Psoas muscle (tissue), 8 donors: ENCODE results near the gene AOAH. TPM values are rescaled to one million over a fixed set of nuclear protein-coding genes. Genes with fewer than 3 reads are reported as not detected.
"Not testable (repeated sequence)": the region's sequence is repeated elsewhere in the genome, so short reads cannot be mapped to it uniquely, and the experiment has no call there.

Source experiments
- ATAC-seq, 4 donors: fragments of 200-7000 bp; cut with Tn5 transposase; one replicate each; pipeline ENCODE4 v1.9.1; 2020; ENCODE audit warnings: moderate library complexity in 3 of 4, mild to moderate bottlenecking in 2 of 4
- DNase-seq, 2 donors: peaks; one replicate each; pipeline ENCODE4 v3.0.0-alpha.2; 2020
- H3K27ac ChIP-seq: fragments of 200-600 bp; one replicate; pipeline ENCODE4 v1.8.0; 2022
- H3K27me3 ChIP-seq, 3 donors: fragments of 200-600 bp in 1 of 3; one replicate each; pipeline versions ENCODE4 v1.6.1 to v1.8.0; 2013 to 2022; ENCODE audit warnings: low read length in 2 of 3, mild to moderate bottlenecking in 2 of 3, moderate library complexity in 1 of 3; ENCODE audit not compliant: insufficient read depth in 3 of 3
- H3K36me3 ChIP-seq, 2 donors: fragments of 200-600 bp in 1 of 2; one replicate each; pipeline versions ENCODE4 v1.6.1 to v1.8.0; 2013 to 2022; ENCODE audit warnings: low read depth in 1 of 2, mild to moderate bottlenecking in 1 of 2, moderate library complexity in 1 of 2; ENCODE audit not compliant: insufficient read depth in 1 of 2
- H3K4me1 ChIP-seq: fragments of 200-600 bp; one replicate; pipeline ENCODE4 v1.8.0; 2022
- H3K4me3 ChIP-seq: fragments of 200-600 bp; one replicate; pipeline ENCODE4 v1.8.0; 2022; ENCODE audit warnings: mild to moderate bottlenecking
- H3K9me3 ChIP-seq: fragments of 200-600 bp; one replicate; pipeline ENCODE4 v1.8.0; 2022
- WGBS, 3 donors: extraction: QIAGEN DNeasy Blood & Tissue Kit; methylation state at CpG; one replicate each; pipeline versions ENCODE4 v1.1.6 to v1.1.7; 2013; 5-methylcytosine and 5-hydroxymethylcytosine counted together
- intact Hi-C, 2 donors: fragments of 100-400 bp; cut with DNase I; formaldehyde crosslinking; loops; one replicate each; pipeline versions ENCODE4 v1.11.0 to v1.14.2; 2022
- polyA plus RNA-seq, 3 donors: library from polyadenylated mRNA; stranded (reverse); fragments of 200-250 nt; gene quantifications; one replicate each; pipeline ENCODE4 v1.2.3, GENCODE V29; 2013
- total RNA-seq, 4 donors: library from RNA; stranded (reverse); fragmentation: NEBNext Ultra II Directional in 2 of 4; extraction: Animal tissue kit (Norgen Biotek cat#: 25700) in 2 of 4; gene quantifications; one replicate each; pipeline versions ENCODE4 v1.2.1 to v1.2.4, GENCODE V29; 2021 to 2023
- TF ChIP-seq, protein P1 (sequence below): fragments of 200-600 bp; IDR thresholded peaks from one replicate; pipeline ENCODE4 v1.8.0; 2022; ENCODE audit warnings: antibody characterized with exemption
- donor health status: healthy with polysubstance abuse.
- donor health status: DM: no; HTN: no; CAD: no; lungs with moderate emphysema.
- donor health status: Bipolar disorder and iron deficiency.
- donor health status: healthy.
- donor health status: DM: yes; HTN: yes; CAD: no.
- donor health status: DM: no; HTN: no; CAD: no.
- donor health status: DM: no; HTN: no; CAD: no.
- donor health status: DM: yes; HTN: yes; CAD: no.

The AOAH gene
- total and polyA plus RNA-seq, 7 donors: 0.04 to 2.1 (median 0.83) TPM

DNA sequence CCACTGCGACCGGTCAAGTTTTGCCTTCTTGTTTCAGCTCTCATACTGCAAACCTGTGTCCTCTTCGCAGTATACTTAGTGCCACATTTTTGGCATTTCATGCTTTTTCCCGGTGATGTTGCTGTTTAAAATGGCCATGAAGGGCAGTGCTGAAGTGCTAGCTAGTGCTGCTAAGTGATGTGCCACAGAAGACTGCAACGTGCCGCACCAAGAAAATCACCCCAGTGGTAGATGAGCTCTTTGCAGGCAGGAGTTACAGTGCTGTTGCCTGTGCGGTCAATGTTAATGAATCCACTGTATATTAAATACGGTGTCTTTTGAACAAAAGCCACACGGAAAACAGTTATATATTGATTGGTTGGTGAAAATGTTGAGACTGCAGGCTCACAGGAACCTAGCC is 214.3 kb downstream of the AOAH start:
- intact Hi-C loops: no loop called here
- Histone ChIP-seq H3K9me3 (no peaks in the 10 kb centered on the region), H3K27me3 (no peaks in the 10 kb centered on the region), H3K4me1 (no peaks in the 10 kb centered on the region), H3K36me3 (no peaks in the 10 kb centered on the region), H3K27ac (no peak overlapping the region), H3K4me3 (no peak overlapping the region)
- WGBS, 3 donors: 66 to 76% (median 71%) methylated on average over 9 of the region's 9 CpGs
- DNase-seq (no peak), ATAC-seq (no peak)
- TF ChIP-seq, protein P1, sequence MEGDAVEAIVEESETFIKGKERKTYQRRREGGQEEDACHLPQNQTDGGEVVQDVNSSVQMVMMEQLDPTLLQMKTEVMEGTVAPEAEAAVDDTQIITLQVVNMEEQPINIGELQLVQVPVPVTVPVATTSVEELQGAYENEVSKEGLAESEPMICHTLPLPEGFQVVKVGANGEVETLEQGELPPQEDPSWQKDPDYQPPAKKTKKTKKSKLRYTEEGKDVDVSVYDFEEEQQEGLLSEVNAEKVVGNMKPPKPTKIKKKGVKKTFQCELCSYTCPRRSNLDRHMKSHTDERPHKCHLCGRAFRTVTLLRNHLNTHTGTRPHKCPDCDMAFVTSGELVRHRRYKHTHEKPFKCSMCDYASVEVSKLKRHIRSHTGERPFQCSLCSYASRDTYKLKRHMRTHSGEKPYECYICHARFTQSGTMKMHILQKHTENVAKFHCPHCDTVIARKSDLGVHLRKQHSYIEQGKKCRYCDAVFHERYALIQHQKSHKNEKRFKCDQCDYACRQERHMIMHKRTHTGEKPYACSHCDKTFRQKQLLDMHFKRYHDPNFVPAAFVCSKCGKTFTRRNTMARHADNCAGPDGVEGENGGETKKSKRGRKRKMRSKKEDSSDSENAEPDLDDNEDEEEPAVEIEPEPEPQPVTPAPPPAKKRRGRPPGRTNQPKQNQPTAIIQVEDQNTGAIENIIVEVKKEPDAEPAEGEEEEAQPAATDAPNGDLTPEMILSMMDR: no peak

DNA sequence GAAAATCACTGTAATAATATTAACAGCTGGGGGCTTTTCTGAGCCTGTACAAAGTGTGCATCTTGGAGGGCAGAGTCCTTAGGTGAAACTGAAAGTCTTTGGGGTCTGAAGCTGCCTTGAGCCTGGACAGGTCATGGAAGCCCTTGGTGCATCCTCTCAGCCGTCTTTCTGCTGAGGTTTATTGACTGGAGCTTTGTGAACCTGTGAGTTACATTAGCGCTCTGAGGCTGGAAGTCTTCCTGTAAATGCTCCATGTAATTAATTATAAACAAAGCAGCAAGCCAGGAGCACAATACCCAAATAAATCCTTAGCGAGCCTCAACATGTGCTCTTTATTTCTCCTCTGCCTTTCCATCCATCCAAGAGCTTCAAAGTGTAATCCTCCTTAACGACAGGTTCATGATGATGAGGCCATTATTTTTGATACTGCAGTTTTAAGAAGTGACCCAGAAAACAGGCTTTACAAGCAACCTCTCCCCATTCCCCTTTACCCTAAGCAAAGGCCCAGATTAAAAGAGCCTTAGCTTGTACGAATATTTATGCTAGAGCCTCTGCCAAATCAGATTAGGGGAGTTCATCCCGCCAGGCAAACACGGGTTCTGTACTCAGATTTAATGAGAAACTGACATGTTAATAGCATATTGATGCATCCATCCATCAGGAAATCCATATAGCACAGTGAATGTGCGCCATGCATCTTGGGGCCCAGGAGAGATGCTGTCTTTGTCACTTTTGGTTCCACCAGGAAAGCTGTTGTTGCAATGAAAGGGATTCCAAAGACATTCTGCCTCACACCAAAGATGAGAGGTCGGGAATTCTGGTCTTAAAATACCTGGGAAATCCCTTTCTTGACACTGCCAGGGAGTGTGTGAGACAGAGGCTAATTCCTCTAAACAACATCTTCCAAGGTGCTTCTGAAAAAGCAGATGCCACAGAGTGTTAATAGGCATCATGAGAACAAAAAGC is 216.5 kb downstream of the AOAH start:
- TF ChIP-seq, protein P1: no peak
- DNase-seq (no peak), ATAC-seq (no peak)
- no peak overlapping the region for H3K27ac ChIP-seq
- intact Hi-C loops: no loop called here
- H3K9me3 ChIP-seq: no peaks in the 10 kb centered on the region
- H3K4me3 ChIP-seq: no peak overlapping the region
- H3K4me1 ChIP-seq: no peaks in the 10 kb centered on the region
- H3K36me3 ChIP-seq: no peaks in the 10 kb centered on the region
- H3K27me3 ChIP-seq: no peaks in the 10 kb centered on the region
- WGBS, 3 donors: 47 to 58% (median 50%) methylated on average over 9 of the region's 9 CpGs

DNA sequence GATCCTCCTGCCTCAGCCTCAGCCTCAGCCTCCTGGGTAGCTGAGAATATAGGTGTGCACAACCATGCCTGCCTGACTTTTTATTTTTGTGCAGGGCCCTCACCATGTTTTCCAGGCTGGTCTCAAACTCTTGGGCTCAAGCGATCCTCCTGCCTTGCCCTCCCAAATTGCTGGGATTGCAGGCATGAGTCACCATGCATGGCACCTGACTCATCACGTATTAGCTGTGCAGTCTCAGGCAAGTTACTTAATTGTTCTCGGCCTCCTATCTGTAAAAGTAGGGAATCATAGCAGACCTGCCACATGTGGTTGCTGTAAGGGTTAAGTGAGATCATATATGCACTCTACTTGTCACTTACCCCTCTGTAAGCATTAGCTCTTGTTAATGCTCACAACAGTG is 217.5 kb downstream of the AOAH start:
- no peaks in the 10 kb centered on the region for H3K9me3 ChIP-seq
- H3K4me1 ChIP-seq: no peaks in the 10 kb centered on the region
- no peaks in the 10 kb centered on the region for H3K36me3 ChIP-seq
- TF ChIP-seq, protein P1: no peak
- 93 to 96% (median 94%) methylated on average over 3 of the region's 3 CpGs for WGBS, 3 donors
- DNase-seq: no peak
- intact Hi-C loops: no loop called here
- H3K27me3 ChIP-seq: no peaks in the 10 kb centered on the region
- no peak overlapping the region for H3K4me3 ChIP-seq
- no peak overlapping the region for H3K27ac ChIP-seq
- no peak for ATAC-seq

DNA sequence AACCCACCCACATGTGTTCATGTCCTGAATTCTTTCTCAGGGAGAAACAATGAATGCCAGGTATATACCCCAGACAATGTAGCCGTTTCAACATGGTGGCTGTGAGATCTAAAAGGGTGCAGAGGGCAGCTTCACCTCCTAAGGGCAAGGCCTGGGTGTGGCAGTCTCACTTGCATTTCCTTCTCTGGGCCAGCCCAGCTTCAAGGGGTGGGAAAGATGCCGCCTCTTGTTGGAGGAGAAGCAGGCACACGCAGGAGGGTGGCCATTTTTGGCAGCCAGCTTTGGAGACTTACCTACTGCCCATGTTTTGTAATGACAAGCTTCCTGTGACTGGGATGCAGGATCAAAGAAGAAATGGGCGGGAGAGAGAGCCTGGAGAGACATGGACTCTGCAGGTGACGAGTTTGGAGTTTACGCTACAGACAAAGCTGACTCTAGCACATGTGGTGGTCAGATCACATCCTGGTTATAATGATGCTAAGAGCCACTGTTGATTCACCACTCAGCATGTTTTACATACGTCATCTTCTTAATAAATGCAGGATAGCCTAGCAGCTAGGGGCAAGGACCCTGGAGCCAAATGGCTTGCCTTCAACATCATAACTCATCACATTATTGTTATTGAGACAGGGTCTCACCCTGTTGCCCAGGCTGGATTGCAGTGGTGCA is 218.0 kb downstream of the AOAH start:
- Histone ChIP-seq H3K4me3 (no peak overlapping the region), H3K27ac (no peak overlapping the region), H3K27me3 (no peaks in the 10 kb centered on the region), H3K4me1 (no peaks in the 10 kb centered on the region), H3K9me3 (no peaks in the 10 kb centered on the region), H3K36me3 (no peaks in the 10 kb centered on the region)
- intact Hi-C loops: no loop called here
- 87 to 90% (median 88%) methylated on average over 7 of the region's 7 CpGs for whole genome bisulfite sequencing, 3 donors
- no peak for ATAC-seq
- TF ChIP-seq, protein P1: no peak
- DNase-seq: no peak

- WGBS, 3 donors: 88 to 93% (median 89%) methylated on average over 5 of the region's 5 CpGs
- ATAC-seq: not testable (repeated sequence)
Measured at GRCh38 chr7:36504617-36505016, 219.7 kb downstream of the AOAH start.

GRCh38 chr7:36504216-36504615 is 220.1 kb downstream of the AOAH start:
- H3K27ac ChIP-seq, H3K4me1 ChIP-seq, ATAC-seq, H3K36me3 ChIP-seq, intact Hi-C loops, H3K9me3 ChIP-seq, DNase-seq, H3K4me3 ChIP-seq, H3K27me3 ChIP-seq: not testable (repeated sequence)
- WGBS, 3 donors: 95 to 97% (median 95%) methylated on average over 17 of the region's 17 CpGs

More at GRCh38 chr7:36504617-36505016, 219.7 kb downstream of the AOAH start:
- H3K27ac ChIP-seq, H3K4me3 ChIP-seq, intact Hi-C loops, H3K4me1 ChIP-seq, H3K9me3 ChIP-seq, H3K36me3 ChIP-seq, DNase-seq, H3K27me3 ChIP-seq: not testable (repeated sequence)
